ENCODE results near the gene KCNK6. TPM values are rescaled to one million over a fixed set of nuclear protein-coding genes. Genes with fewer than 3 reads are reported as not detected.

The KCNK6 gene
- total RNA-seq, 1 experiment from 2014 or later: 18.3 TPM

- Mint-ChIP-seq H3K27me3 (ENCODE audit: low read depth) (no peaks in the 10 kb centered on the region), H3K4me1 (peaks cover 24% of the 10 kb centered on the region), H3K36me3 (peaks cover 13% of the 10 kb centered on the region), H3K9me3 (no peaks in the 10 kb centered on the region), H3K27ac (peak overlapping the region; percentile 47), H3K4me3 (no peak overlapping the region)
- TF ChIP-seq NFYB (CRISPR knock-in tag; conservative IDR thresholded peaks at IDR 0.05; ENCODE audit: low read depth) (no peak), FOXJ3 (CRISPR knock-in tag; IDR thresholded peaks at IDR 0.05; ENCODE audit: borderline replicate concordance) (no peak), NFATC4 (CRISPR knock-in tag; IDR thresholded peaks at IDR 0.05) (no peak), CDX4 (CRISPR knock-in tag; IDR thresholded peaks at IDR 0.05; ENCODE audit: borderline replicate concordance) (no peak), ZBTB21 (CRISPR knock-in tag; IDR thresholded peaks at IDR 0.05; ENCODE audit: borderline replicate concordance) (no peak)
- TF ChIP-seq, protein P1, sequence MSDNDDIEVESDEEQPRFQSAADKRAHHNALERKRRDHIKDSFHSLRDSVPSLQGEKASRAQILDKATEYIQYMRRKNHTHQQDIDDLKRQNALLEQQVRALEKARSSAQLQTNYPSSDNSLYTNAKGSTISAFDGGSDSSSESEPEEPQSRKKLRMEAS (CRISPR knock-in tag; IDR thresholded peaks at IDR 0.05): no peak
- CTCF ChIA-PET: interaction anchor here (1.3 kb wide), 1 partner anchor 29 kb away, joined by 5 read pairs; no protein-coding TSS in a partner anchor
- ATAC-seq (no peak), DNase-seq (ENCODE audit: low spot score) (no peak)
- POLR2A ChIA-PET: no interaction called here
These were observed 46.1 kb upstream of the KCNK6 start for GRCh38 chr19:38273499-38273898.

DNA sequence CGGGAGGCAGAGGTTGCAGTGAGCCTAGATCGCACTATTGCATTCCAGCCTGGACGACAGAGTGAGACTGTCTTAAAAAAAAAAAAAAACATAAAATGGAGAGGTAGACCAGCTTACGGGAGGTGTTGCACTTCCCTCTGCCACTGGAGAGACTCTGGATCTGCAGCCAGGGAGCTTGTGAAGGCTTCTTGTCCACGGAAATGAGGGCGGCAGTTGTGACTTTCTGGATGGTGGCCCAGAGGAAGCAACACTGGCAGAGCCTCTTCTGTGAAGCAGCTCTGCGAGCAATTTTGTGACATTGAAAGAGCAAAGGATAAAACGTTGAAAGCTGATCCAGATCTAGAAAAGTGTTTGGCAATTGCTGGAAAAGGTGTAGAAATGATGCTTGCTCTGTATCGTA, 44.9 kb upstream of the KCNK6 start:
- Mint-ChIP-seq H3K27me3 (ENCODE audit: low read depth) (no peaks in the 10 kb centered on the region), H3K36me3 (peaks cover 13% of the 10 kb centered on the region), H3K27ac (no peak overlapping the region), H3K9me3 (no peaks in the 10 kb centered on the region), H3K4me3 (no peak overlapping the region), H3K4me1 (peaks cover 18% of the 10 kb centered on the region)
- no peak for ATAC-seq
- no peak for DNase-seq (ENCODE audit: low spot score)
- TF ChIP-seq NR1H2 (CRISPR knock-in tag; IDR thresholded peaks at IDR 0.05): no peak
- TF ChIP-seq, protein P2, sequence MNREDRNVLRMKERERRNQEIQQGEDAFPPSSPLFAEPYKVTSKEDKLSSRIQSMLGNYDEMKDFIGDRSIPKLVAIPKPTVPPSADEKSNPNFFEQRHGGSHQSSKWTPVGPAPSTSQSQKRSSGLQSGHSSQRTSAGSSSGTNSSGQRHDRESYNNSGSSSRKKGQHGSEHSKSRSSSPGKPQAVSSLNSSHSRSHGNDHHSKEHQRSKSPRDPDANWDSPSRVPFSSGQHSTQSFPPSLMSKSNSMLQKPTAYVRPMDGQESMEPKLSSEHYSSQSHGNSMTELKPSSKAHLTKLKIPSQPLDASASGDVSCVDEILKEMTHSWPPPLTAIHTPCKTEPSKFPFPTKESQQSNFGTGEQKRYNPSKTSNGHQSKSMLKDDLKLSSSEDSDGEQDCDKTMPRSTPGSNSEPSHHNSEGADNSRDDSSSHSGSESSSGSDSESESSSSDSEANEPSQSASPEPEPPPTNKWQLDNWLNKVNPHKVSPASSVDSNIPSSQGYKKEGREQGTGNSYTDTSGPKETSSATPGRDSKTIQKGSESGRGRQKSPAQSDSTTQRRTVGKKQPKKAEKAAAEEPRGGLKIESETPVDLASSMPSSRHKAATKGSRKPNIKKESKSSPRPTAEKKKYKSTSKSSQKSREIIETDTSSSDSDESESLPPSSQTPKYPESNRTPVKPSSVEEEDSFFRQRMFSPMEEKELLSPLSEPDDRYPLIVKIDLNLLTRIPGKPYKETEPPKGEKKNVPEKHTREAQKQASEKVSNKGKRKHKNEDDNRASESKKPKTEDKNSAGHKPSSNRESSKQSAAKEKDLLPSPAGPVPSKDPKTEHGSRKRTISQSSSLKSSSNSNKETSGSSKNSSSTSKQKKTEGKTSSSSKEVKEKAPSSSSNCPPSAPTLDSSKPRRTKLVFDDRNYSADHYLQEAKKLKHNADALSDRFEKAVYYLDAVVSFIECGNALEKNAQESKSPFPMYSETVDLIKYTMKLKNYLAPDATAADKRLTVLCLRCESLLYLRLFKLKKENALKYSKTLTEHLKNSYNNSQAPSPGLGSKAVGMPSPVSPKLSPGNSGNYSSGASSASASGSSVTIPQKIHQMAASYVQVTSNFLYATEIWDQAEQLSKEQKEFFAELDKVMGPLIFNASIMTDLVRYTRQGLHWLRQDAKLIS (CRISPR knock-in tag; IDR thresholded peaks at IDR 0.05; ENCODE audit: borderline replicate concordance): no peak
- TF ChIP-seq, protein P3, sequence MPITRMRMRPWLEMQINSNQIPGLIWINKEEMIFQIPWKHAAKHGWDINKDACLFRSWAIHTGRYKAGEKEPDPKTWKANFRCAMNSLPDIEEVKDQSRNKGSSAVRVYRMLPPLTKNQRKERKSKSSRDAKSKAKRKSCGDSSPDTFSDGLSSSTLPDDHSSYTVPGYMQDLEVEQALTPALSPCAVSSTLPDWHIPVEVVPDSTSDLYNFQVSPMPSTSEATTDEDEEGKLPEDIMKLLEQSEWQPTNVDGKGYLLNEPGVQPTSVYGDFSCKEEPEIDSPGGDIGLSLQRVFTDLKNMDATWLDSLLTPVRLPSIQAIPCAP (CRISPR knock-in tag; IDR thresholded peaks at IDR 0.05): no peak
- TF ChIP-seq ZNF232 (CRISPR knock-in tag; IDR thresholded peaks at IDR 0.05): no peak
- no peak for TF ChIP-seq RORB (CRISPR knock-in tag; IDR thresholded peaks at IDR 0.05)
- TF ChIP-seq, protein P4, sequence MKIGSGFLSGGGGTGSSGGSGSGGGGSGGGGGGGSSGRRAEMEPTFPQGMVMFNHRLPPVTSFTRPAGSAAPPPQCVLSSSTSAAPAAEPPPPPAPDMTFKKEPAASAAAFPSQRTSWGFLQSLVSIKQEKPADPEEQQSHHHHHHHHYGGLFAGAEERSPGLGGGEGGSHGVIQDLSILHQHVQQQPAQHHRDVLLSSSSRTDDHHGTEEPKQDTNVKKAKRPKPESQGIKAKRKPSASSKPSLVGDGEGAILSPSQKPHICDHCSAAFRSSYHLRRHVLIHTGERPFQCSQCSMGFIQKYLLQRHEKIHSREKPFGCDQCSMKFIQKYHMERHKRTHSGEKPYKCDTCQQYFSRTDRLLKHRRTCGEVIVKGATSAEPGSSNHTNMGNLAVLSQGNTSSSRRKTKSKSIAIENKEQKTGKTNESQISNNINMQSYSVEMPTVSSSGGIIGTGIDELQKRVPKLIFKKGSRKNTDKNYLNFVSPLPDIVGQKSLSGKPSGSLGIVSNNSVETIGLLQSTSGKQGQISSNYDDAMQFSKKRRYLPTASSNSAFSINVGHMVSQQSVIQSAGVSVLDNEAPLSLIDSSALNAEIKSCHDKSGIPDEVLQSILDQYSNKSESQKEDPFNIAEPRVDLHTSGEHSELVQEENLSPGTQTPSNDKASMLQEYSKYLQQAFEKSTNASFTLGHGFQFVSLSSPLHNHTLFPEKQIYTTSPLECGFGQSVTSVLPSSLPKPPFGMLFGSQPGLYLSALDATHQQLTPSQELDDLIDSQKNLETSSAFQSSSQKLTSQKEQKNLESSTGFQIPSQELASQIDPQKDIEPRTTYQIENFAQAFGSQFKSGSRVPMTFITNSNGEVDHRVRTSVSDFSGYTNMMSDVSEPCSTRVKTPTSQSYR (CRISPR knock-in tag; IDR thresholded peaks at IDR 0.05): no peak
- TF ChIP-seq ERG (CRISPR knock-in tag; IDR thresholded peaks at IDR 0.05): no peak
- TF ChIP-seq, protein P5, sequence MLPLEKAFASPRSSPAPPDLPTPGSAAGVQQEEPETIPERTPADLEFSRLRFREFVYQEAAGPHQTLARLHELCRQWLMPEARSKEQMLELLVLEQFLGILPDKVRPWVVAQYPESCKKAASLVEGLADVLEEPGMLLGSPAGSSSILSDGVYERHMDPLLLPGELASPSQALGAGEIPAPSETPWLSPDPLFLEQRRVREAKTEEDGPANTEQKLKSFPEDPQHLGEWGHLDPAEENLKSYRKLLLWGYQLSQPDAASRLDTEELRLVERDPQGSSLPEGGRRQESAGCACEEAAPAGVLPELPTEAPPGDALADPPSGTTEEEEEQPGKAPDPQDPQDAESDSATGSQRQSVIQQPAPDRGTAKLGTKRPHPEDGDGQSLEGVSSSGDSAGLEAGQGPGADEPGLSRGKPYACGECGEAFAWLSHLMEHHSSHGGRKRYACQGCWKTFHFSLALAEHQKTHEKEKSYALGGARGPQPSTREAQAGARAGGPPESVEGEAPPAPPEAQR (CRISPR knock-in tag; IDR thresholded peaks at IDR 0.05): no peak
- no peak for TF ChIP-seq JUN (CRISPR knock-in tag; IDR thresholded peaks at IDR 0.05)
- TF ChIP-seq TEAD1 (CRISPR knock-in tag; IDR thresholded peaks at IDR 0.05): no peak
- TF ChIP-seq USF2 (CRISPR knock-in tag; IDR thresholded peaks at IDR 0.05): no peak
- CTCF ChIA-PET: interaction anchor here (1.3 kb wide), 1 partner anchor 30 kb away, joined by 5 read pairs; no protein-coding TSS in a partner anchor
- POLR2A ChIA-PET: no interaction called here

Data from WTC11 (cell line).